ENCODE data around the gene KLHL29.

The KLHL29 gene

GRCh38 chr2:23394700-23395099 lies 9.7 kb downstream of the KLHL29 start:
- DNase-seq: no peak

GRCh38 chr2:23397478-23397877 lies 12.5 kb downstream of the KLHL29 start:
- DNase-seq: no peak

GRCh38 chr2:23399674-23400261 lies 14.8 kb downstream of the KLHL29 start:
- no peak for DNase-seq

- no peak for DNase-seq
These were observed 15.7 kb downstream of the KLHL29 start for GRCh38 chr2:23400703-23401102.

GRCh38 chr2:23401427-23402204 lies 16.6 kb downstream of the KLHL29 start:
- no peak for DNase-seq

- DNase-seq: no peak
These were observed 17.3 kb downstream of the KLHL29 start for GRCh38 chr2:23402205-23402740.

GRCh38 chr2:23404426-23404825 lies 19.4 kb downstream of the KLHL29 start:
- peak in 7 of 56 donors; percentile 8 to 46 (median 18) for DNase-seq

GRCh38 chr2:23409248-23409647 lies 24.3 kb downstream of the KLHL29 start:
- no peak for DNase-seq

- DNase-seq: no peak
These were observed 25.6 kb downstream of the KLHL29 start for GRCh38 chr2:23410596-23410995.

- DNase-seq: no peak
These were observed 26.9 kb downstream of the KLHL29 start for GRCh38 chr2:23411752-23412431.

GRCh38 chr2:23412556-23413155 lies 27.7 kb downstream of the KLHL29 start:
- DNase-seq: no peak

GRCh38 chr2:23413641-23414040 lies 28.7 kb downstream of the KLHL29 start:
- no peak for DNase-seq

- DNase-seq: no peak
These were observed 29.1 kb downstream of the KLHL29 start for GRCh38 chr2:23414106-23414505.

- DNase-seq: no peak
These were observed 29.9 kb downstream of the KLHL29 start for GRCh38 chr2:23414871-23415270.

- DNase-seq: no peak
These were observed 32.3 kb downstream of the KLHL29 start for GRCh38 chr2:23417310-23417709.

- DNase-seq: no peak
These were observed 33.1 kb downstream of the KLHL29 start for GRCh38 chr2:23418056-23418455.

- DNase-seq: no peak
These were observed 33.5 kb downstream of the KLHL29 start for GRCh38 chr2:23418461-23418911.

GRCh38 chr2:23419171-23420090 lies 34.5 kb downstream of the KLHL29 start:
- no peak for DNase-seq

GRCh38 chr2:23420091-23420839 lies 35.3 kb downstream of the KLHL29 start:
- DNase-seq: no peak

All from nucleus accumbens (tissue), 56 donors.